Suprapubic skin (tissue), 4 donors: ENCODE results near the gene LIPC. TPM values are rescaled to one million over a fixed set of nuclear protein-coding genes. Genes with fewer than 3 reads are reported as not detected.
"Not testable (repeated sequence)": the region's sequence is repeated elsewhere in the genome, so short reads cannot be mapped to it uniquely, and the experiment has no call there.

ENCODE experiments used
- DNase-seq, 2 donors: peaks; one replicate each; pipeline ENCODE4 v3.0.0-alpha.2; 2019; ENCODE audit warnings: low spot score in 2 of 2
- H3K27ac ChIP-seq: fragments of 200-600 bp; sonication (generic); one replicate; pipeline ENCODE4 v1.5.1; 2019
- H3K27me3 ChIP-seq: fragments of 200-600 bp; sonication (generic); one replicate; pipeline ENCODE4 v1.5.1; 2019
- H3K36me3 ChIP-seq: fragments of 200-600 bp; sonication (generic); one replicate; pipeline ENCODE4 v1.5.1; 2019
- H3K4me1 ChIP-seq: fragments of 200-600 bp; sonication (generic); one replicate; pipeline ENCODE4 v1.5.1; 2019
- H3K4me3 ChIP-seq: fragments of 200-600 bp; sonication (generic); one replicate; pipeline ENCODE4 v1.5.1; 2019; ENCODE audit warnings: mild to moderate bottlenecking
- H3K9me3 ChIP-seq: fragments of 200-600 bp; sonication (generic); one replicate; pipeline ENCODE4 v1.5.1; 2019
- EP300 ChIP-seq: sonication (generic); formaldehyde crosslinking; IDR thresholded peaks from one replicate; pipeline ENCODE4 v1.6.1; 2017; ENCODE audit warnings: antibody characterized with exemption
- POLR2A ChIP-seq, 2 donors: fragments of 450-650 bp; IDR thresholded peaks; one replicate each; pipeline ENCODE4 v1.6.1; 2017; ENCODE audit warnings: antibody characterized with exemption in 2 of 2, mild to moderate bottlenecking in 2 of 2, moderate library complexity in 2 of 2
- POLR2AphosphoS5 ChIP-seq, 3 donors: sonication (generic); formaldehyde crosslinking; IDR thresholded peaks; one replicate each; pipeline ENCODE4 v1.6.1; 2017; ENCODE audit warnings: antibody characterized with exemption in 3 of 3
- WGBS: methylation state at CpG from one replicate; pipeline ENCODE4 v1.1.5; 2018; 5-methylcytosine and 5-hydroxymethylcytosine counted together
- total RNA-seq, 4 donors: library from RNA; depleted of rRNA; stranded (reverse); fragments of >200 nt; gene quantifications; one replicate each; pipeline ENCODE4 v1.1.0, GENCODE V29; 2016
- TF ChIP-seq, protein P1 (sequence below), 2 donors: fragments of 200-600 bp in 1 of 2; fragments of 450-650 bp in 1 of 2; sonication (generic) in 1 of 2; IDR thresholded peaks; one replicate each; pipeline ENCODE4 v1.5.1; 2016 to 2019; ENCODE audit warnings: antibody characterized with exemption in 2 of 2, mild to moderate bottlenecking in 1 of 2, moderate library complexity in 1 of 2

LIPC gene
- total RNA-seq, 4 donors from 2014 or later: 0.26 to 0.96 TPM; not detected in 2

- 79% methylated on average over 2 of the region's 2 CpGs for WGBS
- H3K36me3 ChIP-seq: peaks cover 4% of the 10 kb centered on the region
- H3K4me1 ChIP-seq: peaks cover 4% of the 10 kb centered on the region
- TF ChIP-seq POLR2A (IDR thresholded peaks at IDR 0.05): no peak
- TF ChIP-seq, protein P1, sequence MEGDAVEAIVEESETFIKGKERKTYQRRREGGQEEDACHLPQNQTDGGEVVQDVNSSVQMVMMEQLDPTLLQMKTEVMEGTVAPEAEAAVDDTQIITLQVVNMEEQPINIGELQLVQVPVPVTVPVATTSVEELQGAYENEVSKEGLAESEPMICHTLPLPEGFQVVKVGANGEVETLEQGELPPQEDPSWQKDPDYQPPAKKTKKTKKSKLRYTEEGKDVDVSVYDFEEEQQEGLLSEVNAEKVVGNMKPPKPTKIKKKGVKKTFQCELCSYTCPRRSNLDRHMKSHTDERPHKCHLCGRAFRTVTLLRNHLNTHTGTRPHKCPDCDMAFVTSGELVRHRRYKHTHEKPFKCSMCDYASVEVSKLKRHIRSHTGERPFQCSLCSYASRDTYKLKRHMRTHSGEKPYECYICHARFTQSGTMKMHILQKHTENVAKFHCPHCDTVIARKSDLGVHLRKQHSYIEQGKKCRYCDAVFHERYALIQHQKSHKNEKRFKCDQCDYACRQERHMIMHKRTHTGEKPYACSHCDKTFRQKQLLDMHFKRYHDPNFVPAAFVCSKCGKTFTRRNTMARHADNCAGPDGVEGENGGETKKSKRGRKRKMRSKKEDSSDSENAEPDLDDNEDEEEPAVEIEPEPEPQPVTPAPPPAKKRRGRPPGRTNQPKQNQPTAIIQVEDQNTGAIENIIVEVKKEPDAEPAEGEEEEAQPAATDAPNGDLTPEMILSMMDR (IDR thresholded peaks at IDR 0.05): no peak
- no peak for TF ChIP-seq POLR2AphosphoS5 (IDR thresholded peaks at IDR 0.05)
- TF ChIP-seq EP300: no peak
- H3K4me3 ChIP-seq: no peak overlapping the region
- H3K27ac ChIP-seq: no peak overlapping the region
- DNase-seq: no peak
- H3K9me3 ChIP-seq: no peaks in the 10 kb centered on the region
- no peaks in the 10 kb centered on the region for H3K27me3 ChIP-seq
Measured at GRCh38 chr15:58602823-58603222, 171.0 kb downstream of the LIPC start.

- 87% methylated on average over 8 of the region's 8 CpGs for WGBS
- DNase-seq, H3K27ac ChIP-seq, H3K9me3 ChIP-seq, H3K27me3 ChIP-seq, H3K4me1 ChIP-seq, H3K4me3 ChIP-seq, H3K36me3 ChIP-seq: not testable (repeated sequence)
Measured at GRCh38 chr15:58603927-58604326, 172.1 kb downstream of the LIPC start.

DNA sequence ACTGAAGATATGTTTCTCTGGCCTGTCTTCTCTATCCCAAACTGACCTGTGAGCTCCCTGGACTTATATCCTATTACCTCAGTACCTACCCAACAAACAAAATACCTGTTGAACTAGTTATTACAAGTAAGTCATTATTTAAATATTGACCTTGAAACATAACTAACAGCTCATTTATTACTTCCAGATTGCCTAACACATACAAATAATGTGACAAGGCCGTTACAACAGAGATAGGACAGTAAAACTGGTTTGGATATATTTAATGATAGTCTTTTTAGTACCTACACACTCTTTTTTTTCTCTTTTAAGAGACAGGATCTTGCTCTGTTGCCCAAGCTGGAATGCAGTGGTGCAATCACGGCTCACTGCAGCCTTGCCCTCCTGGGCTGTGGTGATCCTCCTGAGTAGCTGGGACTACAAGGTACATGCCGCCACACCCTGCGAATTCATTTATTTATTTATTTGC, 172.7 kb downstream of the LIPC start:
- TF ChIP-seq, protein P1 (IDR thresholded peaks at IDR 0.05): no peak
- TF ChIP-seq EP300 (no peak), POLR2AphosphoS5 (IDR thresholded peaks at IDR 0.05) (no peak), POLR2A (IDR thresholded peaks at IDR 0.05) (no peak)
- WGBS: 73% methylated on average over 4 of the region's 4 CpGs
- DNase-seq: no peak
- Histone ChIP-seq H3K27me3 (no peaks in the 10 kb centered on the region), H3K4me3 (no peak overlapping the region), H3K36me3 (peaks cover 4% of the 10 kb centered on the region), H3K27ac (peak overlapping the region; percentile 31), H3K4me1 (peaks cover 4% of the 10 kb centered on the region), H3K9me3 (no peaks in the 10 kb centered on the region)

GRCh38 chr15:58605931-58606530, 174.2 kb downstream of the LIPC start:
- no peak for DNase-seq
- WGBS: 93% methylated on average over 3 of the region's 3 CpGs
- H3K27me3 ChIP-seq: no peaks in the 10 kb centered on the region
- no peak overlapping the region for H3K27ac ChIP-seq
- peaks cover 7% of the 10 kb centered on the region for H3K36me3 ChIP-seq
- peaks cover 4% of the 10 kb centered on the region for H3K4me1 ChIP-seq
- no peaks in the 10 kb centered on the region for H3K9me3 ChIP-seq
- no peak overlapping the region for H3K4me3 ChIP-seq
- TF ChIP-seq POLR2A (IDR thresholded peaks at IDR 0.05) (no peak), EP300 (no peak), POLR2AphosphoS5 (IDR thresholded peaks at IDR 0.05) (no peak)
- TF ChIP-seq, protein P1 (IDR thresholded peaks at IDR 0.05): no peak

DNA sequence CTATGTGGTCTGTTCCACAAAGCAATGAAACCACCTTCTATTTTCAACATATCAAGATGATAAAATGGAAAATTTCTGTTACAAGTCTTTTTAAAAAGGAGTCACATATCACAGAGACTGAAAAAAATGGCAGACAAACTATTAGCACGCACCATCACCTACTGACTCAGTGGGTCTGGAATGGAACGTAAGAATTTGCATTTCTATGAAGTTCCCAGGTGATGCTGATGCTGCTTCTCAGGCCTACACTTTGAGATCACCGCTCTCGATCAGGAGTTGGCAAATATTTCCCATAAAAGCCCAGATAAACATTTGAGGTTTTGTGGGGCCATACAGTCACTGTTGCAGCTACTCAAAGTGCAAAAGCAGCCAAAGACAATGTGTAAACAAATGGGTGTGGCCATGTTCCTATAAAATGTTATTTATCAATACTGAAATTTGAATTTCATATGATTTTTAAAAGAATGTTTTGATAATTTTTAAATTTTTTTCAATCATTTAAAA, 174.8 kb downstream of the LIPC start:
- no peak for DNase-seq

More for the DNA sequence above, 174.8 kb downstream of the LIPC start:
- TF ChIP-seq EP300 (no peak), POLR2A (IDR thresholded peaks at IDR 0.05) (no peak), POLR2AphosphoS5 (IDR thresholded peaks at IDR 0.05) (no peak)
- TF ChIP-seq, protein P1 (IDR thresholded peaks at IDR 0.05): no peak
- Histone ChIP-seq H3K27me3 (no peaks in the 10 kb centered on the region), H3K4me1 (peaks cover 4% of the 10 kb centered on the region), H3K36me3 (peaks cover 7% of the 10 kb centered on the region), H3K27ac (no peak overlapping the region), H3K4me3 (no peak overlapping the region), H3K9me3 (no peaks in the 10 kb centered on the region)
- WGBS: 93% methylated on average over 4 of the region's 4 CpGs
